Fibroblast of skin of left biceps (primary cell): ENCODE data around the gene ZNF428.

Source experiments
- DNase-seq, 2 experiments: peaks; one replicate each; pipeline ENCODE4 v3.0.0-alpha.2; 2013; ENCODE audit warnings: low read depth in 2 of 2

The ZNF428 gene

DNA sequence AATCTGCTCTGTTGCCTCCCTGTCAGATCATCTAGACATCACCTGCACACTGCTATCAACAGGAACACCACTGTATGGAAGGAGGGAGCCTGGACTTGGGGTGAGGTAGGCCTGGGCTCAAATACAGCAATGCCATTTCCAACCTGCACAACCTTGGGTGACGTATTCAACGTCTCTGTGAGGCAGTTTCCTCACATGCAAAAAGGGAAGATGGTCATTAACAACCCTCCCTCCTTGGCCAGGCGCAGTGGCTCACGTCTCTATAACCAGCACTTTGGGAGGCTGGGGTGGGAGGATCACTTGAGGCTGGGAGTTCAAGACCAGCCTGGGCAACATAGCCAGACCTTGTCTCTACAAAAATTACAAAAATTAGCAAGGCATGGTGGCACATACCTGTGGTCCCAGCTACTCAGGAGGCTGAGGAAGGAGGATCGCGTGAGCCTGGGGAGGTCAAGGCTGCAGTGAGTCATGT, 57.2 kb downstream of the ZNF428 start:
- no peak for DNase-seq

DNA sequence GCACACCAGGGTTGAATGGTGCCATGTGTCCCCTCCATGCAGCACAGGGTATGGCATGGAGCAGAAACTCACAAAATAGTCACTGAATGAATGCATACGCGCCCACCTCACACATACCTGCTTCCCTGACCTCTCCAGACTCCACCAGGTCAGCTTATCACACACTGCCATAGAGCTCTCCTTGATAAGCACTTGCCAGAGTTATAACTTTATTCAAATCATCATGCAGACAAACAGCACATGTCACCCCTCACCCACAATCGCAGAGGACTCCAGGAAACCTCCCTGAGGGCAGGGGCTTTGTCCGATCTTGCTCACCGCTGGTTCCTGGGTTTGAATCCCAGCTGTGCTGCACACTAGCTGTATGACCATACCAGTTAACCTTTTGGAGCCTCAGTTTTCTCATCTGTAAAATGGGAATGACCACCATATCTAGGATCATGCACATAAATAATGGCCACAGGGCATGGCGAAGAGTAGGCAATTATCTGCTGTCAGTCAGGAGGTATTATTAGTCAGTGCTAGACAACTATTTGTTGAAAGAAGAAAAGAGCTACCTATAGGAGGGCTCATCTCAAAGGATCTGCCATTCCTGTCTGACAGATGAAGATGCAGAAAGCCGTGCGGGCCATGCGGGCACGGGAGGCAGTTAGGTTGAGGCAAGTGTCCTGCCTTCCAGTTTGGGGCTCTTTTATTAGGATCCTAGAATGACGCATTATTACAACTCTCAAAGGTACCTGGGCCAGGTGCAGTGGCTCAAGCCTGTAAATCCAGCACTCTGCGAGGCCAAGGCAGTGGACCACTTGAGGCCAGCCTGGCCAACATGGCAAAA, 58.1 kb downstream of the ZNF428 start:
- no peak for DNase-seq

DNA sequence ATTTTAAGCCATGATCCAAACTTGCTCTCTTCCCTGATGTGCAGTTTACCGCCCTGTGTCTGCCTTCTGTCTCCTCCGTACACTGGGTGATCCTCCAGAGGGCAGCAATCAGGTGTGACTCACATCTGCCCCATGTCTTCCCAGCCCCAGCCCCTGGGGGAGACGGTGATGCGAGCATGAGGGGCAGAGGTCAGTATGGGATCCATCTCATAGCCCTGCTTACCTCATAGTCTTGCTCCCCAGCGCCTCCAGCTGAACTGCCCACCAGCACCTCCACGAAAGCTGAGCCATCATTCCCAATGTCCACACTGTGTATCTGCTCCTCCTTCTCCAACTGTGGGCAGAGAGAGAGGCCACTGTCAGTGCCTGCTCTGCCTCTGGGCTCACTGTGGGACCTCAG, 58.7 kb downstream of the ZNF428 start:
- DNase-seq: no peak
